ENCODE results near the gene FOXO3.
A peak's percentile ranks its signal among the peaks of the same experiment; 100 is the strongest.

FOXO3 gene

GRCh38 chr6:108576709-108577108 is 16.0 kb downstream of the FOXO3 start:
- DNase-seq (ENCODE audit: low spot score): no peak

- no peak for DNase-seq (ENCODE audit: low spot score)
Measured at GRCh38 chr6:108578166-108578565, 17.4 kb downstream of the FOXO3 start.

GRCh38 chr6:108578595-108579327 is 18.0 kb downstream of the FOXO3 start:
- DNase-seq (ENCODE audit: low spot score): no peak

- DNase-seq (ENCODE audit: low spot score): no peak
Measured at GRCh38 chr6:108579328-108579721, 18.6 kb downstream of the FOXO3 start.

GRCh38 chr6:108580646-108581045 is 19.9 kb downstream of the FOXO3 start:
- no peak for DNase-seq (ENCODE audit: low spot score)

- DNase-seq (ENCODE audit: low spot score): no peak
Measured at GRCh38 chr6:108581237-108581931, 20.7 kb downstream of the FOXO3 start.

- no peak for DNase-seq (ENCODE audit: low spot score)
Measured at GRCh38 chr6:108581932-108582475, 21.3 kb downstream of the FOXO3 start.

- no peak for DNase-seq (ENCODE audit: low spot score)
Measured at GRCh38 chr6:108582618-108583017, 21.9 kb downstream of the FOXO3 start.

GRCh38 chr6:108584323-108584722 is 23.6 kb downstream of the FOXO3 start:
- no peak for DNase-seq (ENCODE audit: low spot score)

GRCh38 chr6:108585359-108585758 is 24.6 kb downstream of the FOXO3 start:
- DNase-seq (ENCODE audit: low spot score): no peak

- no peak for DNase-seq (ENCODE audit: low spot score)
Measured at GRCh38 chr6:108585921-108586536, 25.3 kb downstream of the FOXO3 start.

GRCh38 chr6:108587258-108588059 is 26.7 kb downstream of the FOXO3 start:
- DNase-seq (ENCODE audit: low spot score): no peak

- DNase-seq (ENCODE audit: low spot score): no peak
Measured at GRCh38 chr6:108588586-108588985, 27.9 kb downstream of the FOXO3 start.

- peak; percentile 82 for DNase-seq (ENCODE audit: low spot score)
Measured at GRCh38 chr6:108589244-108589791, 28.6 kb downstream of the FOXO3 start.

GRCh38 chr6:108591040-108591816 is 30.5 kb downstream of the FOXO3 start:
- DNase-seq (ENCODE audit: low spot score): no peak

- DNase-seq (ENCODE audit: low spot score): peak; percentile 30
Measured at GRCh38 chr6:108592371-108593337, 31.9 kb downstream of the FOXO3 start.

- no peak for DNase-seq (ENCODE audit: low spot score)
Measured at GRCh38 chr6:108594151-108594550, 33.4 kb downstream of the FOXO3 start.

GRCh38 chr6:108594640-108595039 is 33.9 kb downstream of the FOXO3 start:
- no peak for DNase-seq (ENCODE audit: low spot score)

- no peak for DNase-seq (ENCODE audit: low spot score)
Measured at GRCh38 chr6:108596956-108597355, 36.2 kb downstream of the FOXO3 start.
